ENCODE results near the gene UQCR10. TPM values are rescaled to one million over a fixed set of nuclear protein-coding genes. Genes with fewer than 3 reads are reported as not detected.
A peak's percentile ranks its signal among the peaks of the same experiment; 100 is the strongest.

UQCR10 gene
- total RNA-seq, 4 donors from 2014 or later, result 22.4 to 139 (median 47.3) TPM

GRCh38 chr22:29719899-29720645 is 47.1 kb upstream of the UQCR10 start, which contains the start of gene CABP7:
TSS of gene CABP7 (plus strand) at chr22:29720003. CDS start at chr22:29720425, 422 bp downstream.
- TF ChIP-seq POLR2A (IDR thresholded peaks at IDR 0.05) (no peak), EP300 (IDR thresholded peaks at IDR 0.05; ENCODE audit: low read depth) (no peak), POLR2AphosphoS5 (IDR thresholded peaks at IDR 0.05) (no peak)
- TF ChIP-seq, protein P1, sequence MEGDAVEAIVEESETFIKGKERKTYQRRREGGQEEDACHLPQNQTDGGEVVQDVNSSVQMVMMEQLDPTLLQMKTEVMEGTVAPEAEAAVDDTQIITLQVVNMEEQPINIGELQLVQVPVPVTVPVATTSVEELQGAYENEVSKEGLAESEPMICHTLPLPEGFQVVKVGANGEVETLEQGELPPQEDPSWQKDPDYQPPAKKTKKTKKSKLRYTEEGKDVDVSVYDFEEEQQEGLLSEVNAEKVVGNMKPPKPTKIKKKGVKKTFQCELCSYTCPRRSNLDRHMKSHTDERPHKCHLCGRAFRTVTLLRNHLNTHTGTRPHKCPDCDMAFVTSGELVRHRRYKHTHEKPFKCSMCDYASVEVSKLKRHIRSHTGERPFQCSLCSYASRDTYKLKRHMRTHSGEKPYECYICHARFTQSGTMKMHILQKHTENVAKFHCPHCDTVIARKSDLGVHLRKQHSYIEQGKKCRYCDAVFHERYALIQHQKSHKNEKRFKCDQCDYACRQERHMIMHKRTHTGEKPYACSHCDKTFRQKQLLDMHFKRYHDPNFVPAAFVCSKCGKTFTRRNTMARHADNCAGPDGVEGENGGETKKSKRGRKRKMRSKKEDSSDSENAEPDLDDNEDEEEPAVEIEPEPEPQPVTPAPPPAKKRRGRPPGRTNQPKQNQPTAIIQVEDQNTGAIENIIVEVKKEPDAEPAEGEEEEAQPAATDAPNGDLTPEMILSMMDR (IDR thresholded peaks at IDR 0.05), result no peak
- in situ Hi-C loops (cut with MboI; ENCODE audit: low pct_ligation_motif_present in 1 of 4, low pct_unique_long_range_greater_than_20kb in 1 of 4, low sequenced_read_pairs in 3 of 4), result no loop called here
- intact Hi-C loops (cut with DNase I; ENCODE audit: low total_unique reads), result no loop called here
- no peaks in the 10 kb centered on the region for H3K36me3 ChIP-seq
- H3K9me3 ChIP-seq, result no peaks in the 10 kb centered on the region
- peaks cover 66% of the 10 kb centered on the region for H3K27me3 ChIP-seq
- H3K4me3 ChIP-seq, result peak within 1 kb of the TSS in 2 of 4 donors; percentile 14 to 26
- H3K27ac ChIP-seq, result no peak within 1 kb of the TSS
- 0% methylated on average over 6 of the region's 115 CpGs; no CpG with 5 or more reads in 1 of the 2 donors for WGBS, 2 donors (ENCODE audit: low coverage in 1 of 2)
- peaks cover 0 to 10% (median 5%) of the 10 kb centered on the region in 4 donors for H3K4me1 ChIP-seq
- no peak for DNase-seq

DNA sequence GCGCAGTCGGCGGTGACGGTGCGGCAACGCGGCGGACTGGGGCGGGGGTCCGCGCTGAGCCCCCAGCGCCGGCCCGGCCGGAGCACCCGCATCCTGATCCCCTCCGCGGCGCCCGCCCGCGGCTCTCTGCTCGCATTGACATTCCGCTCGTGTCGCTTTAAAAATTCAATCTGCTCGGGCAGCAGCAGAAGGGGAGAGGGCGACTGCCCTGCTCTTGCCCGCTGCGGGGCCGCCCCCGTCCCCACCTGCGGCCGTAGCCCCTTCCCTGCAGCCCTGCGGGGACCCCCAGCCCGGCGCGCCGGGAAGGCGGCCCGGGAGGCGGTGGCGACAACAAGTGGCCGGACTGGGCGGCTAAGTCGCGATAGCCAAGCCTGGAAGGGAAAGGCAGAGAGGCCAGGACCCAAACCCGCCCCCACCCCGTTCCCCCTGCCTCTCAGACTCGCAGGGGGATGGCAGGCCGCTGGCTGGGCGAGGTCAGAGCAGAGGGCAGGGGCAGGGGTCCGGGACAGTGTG is 46.3 kb upstream of the UQCR10 start:
- WGBS, 2 donors (ENCODE audit: low coverage in 1 of 2), result 8% methylated on average over 20 of the region's 53 CpGs; no CpG with 5 or more reads in 1 of the 2 donors
- no peak for DNase-seq
- peak overlapping the region in 2 of 4 donors; percentile 14 to 26 for H3K4me3 ChIP-seq
- in situ Hi-C loops (cut with MboI; ENCODE audit: low pct_ligation_motif_present in 1 of 4, low pct_unique_long_range_greater_than_20kb in 1 of 4, low sequenced_read_pairs in 3 of 4) (no loop called here), intact Hi-C loops (cut with DNase I; ENCODE audit: low total_unique reads) (no loop called here)
- no peak overlapping the region for H3K27ac ChIP-seq
- H3K9me3 ChIP-seq, result no peaks in the 10 kb centered on the region
- no peaks in the 10 kb centered on the region for H3K36me3 ChIP-seq
- TF ChIP-seq POLR2AphosphoS5 (IDR thresholded peaks at IDR 0.05) (no peak), EP300 (IDR thresholded peaks at IDR 0.05; ENCODE audit: low read depth) (no peak)
- TF ChIP-seq, protein P1 (IDR thresholded peaks at IDR 0.05), result no peak
- peaks cover 0 to 10% (median 5%) of the 10 kb centered on the region in 4 donors for H3K4me1 ChIP-seq
- peaks cover 58% of the 10 kb centered on the region for H3K27me3 ChIP-seq

DNA sequence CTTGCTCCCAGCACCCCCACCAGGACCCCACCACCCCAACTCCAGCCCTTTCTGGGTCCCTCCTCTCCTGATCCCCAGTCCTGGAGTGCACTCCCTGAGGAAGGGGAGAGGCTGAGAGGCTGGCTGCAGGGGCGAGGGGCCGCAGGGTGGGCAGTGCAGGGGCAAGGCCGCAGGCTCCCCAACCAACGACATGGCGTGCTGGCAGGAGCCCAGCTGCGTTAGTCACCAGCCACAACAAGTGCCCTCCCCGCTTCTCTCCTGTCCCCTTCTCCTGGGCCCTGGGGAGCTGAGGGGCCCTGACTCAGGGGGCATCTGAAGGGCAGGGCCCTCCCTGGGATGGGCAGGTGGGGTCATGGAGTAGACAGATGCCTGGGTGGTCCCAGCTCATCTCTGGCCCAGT is 45.0 kb upstream of the UQCR10 start:
- in situ Hi-C loops (cut with MboI; ENCODE audit: low pct_ligation_motif_present in 1 of 4, low pct_unique_long_range_greater_than_20kb in 1 of 4, low sequenced_read_pairs in 3 of 4), result no loop called here
- DNase-seq, result no peak
- intact Hi-C loops (cut with DNase I; ENCODE audit: low total_unique reads), result no loop called here
- H3K36me3 ChIP-seq, result no peaks in the 10 kb centered on the region
- no peaks in the 10 kb centered on the region for H3K9me3 ChIP-seq
- WGBS, 2 donors (ENCODE audit: low coverage in 1 of 2), result 71% methylated on average over 4 of the region's 7 CpGs; no CpG with 5 or more reads in 1 of the 2 donors
- peaks cover 54% of the 10 kb centered on the region for H3K27me3 ChIP-seq
- no peak overlapping the region for H3K27ac ChIP-seq
- H3K4me3 ChIP-seq, result no peak overlapping the region
- TF ChIP-seq EP300 (IDR thresholded peaks at IDR 0.05; ENCODE audit: low read depth) (no peak), POLR2A (IDR thresholded peaks at IDR 0.05) (no peak), POLR2AphosphoS5 (IDR thresholded peaks at IDR 0.05) (no peak)
- TF ChIP-seq, protein P1 (IDR thresholded peaks at IDR 0.05), result no peak
- peaks cover 0 to 10% (median 5%) of the 10 kb centered on the region in 4 donors for H3K4me1 ChIP-seq

- no peak for DNase-seq
- no peak overlapping the region for H3K27ac ChIP-seq
- peaks cover 49% of the 10 kb centered on the region for H3K27me3 ChIP-seq
- no peaks in the 10 kb centered on the region for H3K36me3 ChIP-seq
- H3K9me3 ChIP-seq, result no peaks in the 10 kb centered on the region
- in situ Hi-C loops (cut with MboI; ENCODE audit: low pct_ligation_motif_present in 1 of 4, low pct_unique_long_range_greater_than_20kb in 1 of 4, low sequenced_read_pairs in 3 of 4) (no loop called here), intact Hi-C loops (cut with DNase I; ENCODE audit: low total_unique reads) (no loop called here)
- no peak overlapping the region for H3K4me3 ChIP-seq
- peaks cover 0 to 10% (median 5%) of the 10 kb centered on the region in 4 donors for H3K4me1 ChIP-seq
- TF ChIP-seq POLR2AphosphoS5 (IDR thresholded peaks at IDR 0.05) (no peak), EP300 (IDR thresholded peaks at IDR 0.05; ENCODE audit: low read depth) (no peak), POLR2A (IDR thresholded peaks at IDR 0.05) (no peak)
- TF ChIP-seq, protein P1 (IDR thresholded peaks at IDR 0.05), result no peak
- WGBS, 2 donors (ENCODE audit: low coverage in 1 of 2), result 87% methylated on average over 12 of the region's 16 CpGs; no CpG with 5 or more reads in 1 of the 2 donors
These were observed 44.6 kb upstream of the UQCR10 start for GRCh38 chr22:29722587-29722986.

Data from transverse colon (tissue), 4 donors.